Measurements from ENCODE around the gene KLHL40.
"Not testable (repeated sequence)": the region's sequence is repeated elsewhere in the genome, so short reads cannot be mapped to it uniquely, and the experiment has no call there.

KLHL40 gene

GRCh38 chr3:42704136-42704841 lies 19.0 kb downstream of the KLHL40 start:
- no peak for DNase-seq

- no peak for DNase-seq
These were observed 19.9 kb downstream of the KLHL40 start for GRCh38 chr3:42705058-42705767.

GRCh38 chr3:42705962-42706585 lies 20.7 kb downstream of the KLHL40 start:
- no peak for DNase-seq

- no peak for DNase-seq
These were observed 21.6 kb downstream of the KLHL40 start for GRCh38 chr3:42706721-42707619.

- DNase-seq = no peak
These were observed 22.5 kb downstream of the KLHL40 start for GRCh38 chr3:42707620-42708355.

- no peak for DNase-seq
These were observed 23.3 kb downstream of the KLHL40 start for GRCh38 chr3:42708611-42709151.

- no peak for DNase-seq
These were observed 24.3 kb downstream of the KLHL40 start for GRCh38 chr3:42709621-42710020.

- no peak for DNase-seq
These were observed 25.1 kb downstream of the KLHL40 start for GRCh38 chr3:42710323-42711021.

- no peak for DNase-seq
These were observed 26.4 kb downstream of the KLHL40 start for GRCh38 chr3:42711491-42712343.

GRCh38 chr3:42712344-42712648 lies 27.0 kb downstream of the KLHL40 start:
- no peak for DNase-seq

GRCh38 chr3:42712688-42713372 lies 27.5 kb downstream of the KLHL40 start:
- no peak for DNase-seq

GRCh38 chr3:42713747-42714146 lies 28.4 kb downstream of the KLHL40 start:
- no peak for DNase-seq

- DNase-seq = no peak
These were observed 29.0 kb downstream of the KLHL40 start for GRCh38 chr3:42714171-42714852.

- DNase-seq = no peak
These were observed 32.0 kb downstream of the KLHL40 start for GRCh38 chr3:42717306-42717705.

GRCh38 chr3:42718338-42718737 lies 33.0 kb downstream of the KLHL40 start:
- DNase-seq = no peak

- no peak for DNase-seq
These were observed 33.7 kb downstream of the KLHL40 start for GRCh38 chr3:42719002-42719401.

- no peak for DNase-seq
These were observed 34.8 kb downstream of the KLHL40 start for GRCh38 chr3:42720126-42720525.

- no peak for DNase-seq
These were observed 36.4 kb downstream of the KLHL40 start for GRCh38 chr3:42721690-42722089.

- DNase-seq = not testable (repeated sequence)
These were observed 37.1 kb downstream of the KLHL40 start for GRCh38 chr3:42722442-42722841.

Measured in right kidney (tissue), 1 donor.